ENCODE measurements around the gene B4GALNT4.

B4GALNT4 gene

GRCh38 chr11:376531-377173 is 7.4 kb downstream of the B4GALNT4 start:
- Histone ChIP-seq H3K9me3 (ENCODE audit: control insufficient read depth in 5 of 5, low read length in 5 of 5) (no peaks in the 10 kb centered on the region), H3K27ac (ENCODE audit: low read depth, low read length) (no peak overlapping the region), H3K4me1 (ENCODE audit: control insufficient read depth in 5 of 5, insufficient read depth in 5 of 5, low read length in 5 of 5) (no peaks in the 10 kb centered on the region), H3K36me3 (ENCODE audit: control insufficient read depth in 5 of 5, insufficient read depth in 5 of 5, low read length in 5 of 5) (no peaks in the 10 kb centered on the region), H3K9ac (ENCODE audit: low read length in 5 of 5) (no peak overlapping the region), H3K4me3 (ENCODE audit: low read depth in 1 of 5, low read length in 5 of 5) (no peak overlapping the region), H3K27me3 (ENCODE audit: control insufficient read depth in 5 of 5, insufficient read depth in 4 of 5, low read length in 5 of 5) (peaks cover 0 to 20% (median 12%) of the 10 kb centered on the region in 5 donors)

GRCh38 chr11:377174-377865 is 8.0 kb downstream of the B4GALNT4 start:
- Histone ChIP-seq H3K36me3 (ENCODE audit: control insufficient read depth in 5 of 5, insufficient read depth in 5 of 5, low read length in 5 of 5) (no peaks in the 10 kb centered on the region), H3K4me1 (ENCODE audit: control insufficient read depth in 5 of 5, insufficient read depth in 5 of 5, low read length in 5 of 5) (no peaks in the 10 kb centered on the region), H3K27ac (ENCODE audit: low read depth, low read length) (no peak overlapping the region), H3K4me3 (ENCODE audit: low read depth in 1 of 5, low read length in 5 of 5) (no peak overlapping the region), H3K9me3 (ENCODE audit: control insufficient read depth in 5 of 5, low read length in 5 of 5) (no peaks in the 10 kb centered on the region), H3K27me3 (ENCODE audit: control insufficient read depth in 5 of 5, insufficient read depth in 4 of 5, low read length in 5 of 5) (peaks cover 0 to 14% (median 12%) of the 10 kb centered on the region in 5 donors), H3K9ac (ENCODE audit: low read length in 5 of 5) (no peak overlapping the region)

- Histone ChIP-seq H3K4me3 (ENCODE audit: low read depth in 1 of 5, low read length in 5 of 5) (no peak overlapping the region), H3K27me3 (ENCODE audit: control insufficient read depth in 5 of 5, insufficient read depth in 4 of 5, low read length in 5 of 5) (peaks cover 0 to 13% (median 12%) of the 10 kb centered on the region in 5 donors), H3K27ac (ENCODE audit: low read depth, low read length) (no peak overlapping the region), H3K9ac (ENCODE audit: low read length in 5 of 5) (no peak overlapping the region), H3K4me1 (ENCODE audit: control insufficient read depth in 5 of 5, insufficient read depth in 5 of 5, low read length in 5 of 5) (no peaks in the 10 kb centered on the region), H3K9me3 (ENCODE audit: control insufficient read depth in 5 of 5, low read length in 5 of 5) (no peaks in the 10 kb centered on the region), H3K36me3 (ENCODE audit: control insufficient read depth in 5 of 5, insufficient read depth in 5 of 5, low read length in 5 of 5) (no peaks in the 10 kb centered on the region)
These were observed 8.7 kb downstream of the B4GALNT4 start for GRCh38 chr11:377883-378500.

GRCh38 chr11:379205-380094 is 10.2 kb downstream of the B4GALNT4 start:
- H3K27me3 ChIP-seq (ENCODE audit: control insufficient read depth in 5 of 5, insufficient read depth in 4 of 5, low read length in 5 of 5), result peaks cover 0 to 16% (median 16%) of the 10 kb centered on the region in 5 donors

GRCh38 chr11:380095-380480 is 10.8 kb downstream of the B4GALNT4 start:
- H3K9me3 ChIP-seq (ENCODE audit: control insufficient read depth in 5 of 5, low read length in 5 of 5), result no peaks in the 10 kb centered on the region
- H3K27ac ChIP-seq (ENCODE audit: low read depth, low read length), result no peak overlapping the region
- no peaks in the 10 kb centered on the region for H3K36me3 ChIP-seq (ENCODE audit: control insufficient read depth in 5 of 5, insufficient read depth in 5 of 5, low read length in 5 of 5)
- no peak overlapping the region for H3K9ac ChIP-seq (ENCODE audit: low read length in 5 of 5)
- H3K4me1 ChIP-seq (ENCODE audit: control insufficient read depth in 5 of 5, insufficient read depth in 5 of 5, low read length in 5 of 5), result no peaks in the 10 kb centered on the region
- no peak overlapping the region for H3K4me3 ChIP-seq (ENCODE audit: low read depth in 1 of 5, low read length in 5 of 5)
- H3K27me3 ChIP-seq (ENCODE audit: control insufficient read depth in 5 of 5, insufficient read depth in 4 of 5, low read length in 5 of 5), result peaks cover 0 to 16% (median 16%) of the 10 kb centered on the region in 5 donors

More at GRCh38 chr11:379205-380094, 10.2 kb downstream of the B4GALNT4 start:
- no peaks in the 10 kb centered on the region for H3K4me1 ChIP-seq (ENCODE audit: control insufficient read depth in 5 of 5, insufficient read depth in 5 of 5, low read length in 5 of 5)
- H3K4me3 ChIP-seq (ENCODE audit: low read depth in 1 of 5, low read length in 5 of 5), result no peak overlapping the region
- no peaks in the 10 kb centered on the region for H3K9me3 ChIP-seq (ENCODE audit: control insufficient read depth in 5 of 5, low read length in 5 of 5)
- H3K36me3 ChIP-seq (ENCODE audit: control insufficient read depth in 5 of 5, insufficient read depth in 5 of 5, low read length in 5 of 5), result no peaks in the 10 kb centered on the region
- no peak overlapping the region for H3K9ac ChIP-seq (ENCODE audit: low read length in 5 of 5)
- H3K27ac ChIP-seq (ENCODE audit: low read depth, low read length), result no peak overlapping the region

GRCh38 chr11:380491-380890 is 11.2 kb downstream of the B4GALNT4 start:
- Histone ChIP-seq H3K4me3 (ENCODE audit: low read depth in 1 of 5, low read length in 5 of 5) (no peak overlapping the region), H3K9me3 (ENCODE audit: control insufficient read depth in 5 of 5, low read length in 5 of 5) (no peaks in the 10 kb centered on the region), H3K9ac (ENCODE audit: low read length in 5 of 5) (no peak overlapping the region), H3K27ac (ENCODE audit: low read depth, low read length) (no peak overlapping the region), H3K36me3 (ENCODE audit: control insufficient read depth in 5 of 5, insufficient read depth in 5 of 5, low read length in 5 of 5) (no peaks in the 10 kb centered on the region), H3K4me1 (ENCODE audit: control insufficient read depth in 5 of 5, insufficient read depth in 5 of 5, low read length in 5 of 5) (no peaks in the 10 kb centered on the region), H3K27me3 (ENCODE audit: control insufficient read depth in 5 of 5, insufficient read depth in 4 of 5, low read length in 5 of 5) (peaks cover 0 to 16% (median 13%) of the 10 kb centered on the region in 5 donors)

GRCh38 chr11:380996-381395 is 11.7 kb downstream of the B4GALNT4 start:
- peaks cover 0 to 4% (median 2%) of the 10 kb centered on the region in 5 donors for H3K9me3 ChIP-seq (ENCODE audit: control insufficient read depth in 5 of 5, low read length in 5 of 5)
- H3K36me3 ChIP-seq (ENCODE audit: control insufficient read depth in 5 of 5, insufficient read depth in 5 of 5, low read length in 5 of 5), result no peaks in the 10 kb centered on the region
- H3K4me1 ChIP-seq (ENCODE audit: control insufficient read depth in 5 of 5, insufficient read depth in 5 of 5, low read length in 5 of 5), result no peaks in the 10 kb centered on the region
- no peak overlapping the region for H3K4me3 ChIP-seq (ENCODE audit: low read depth in 1 of 5, low read length in 5 of 5)
- H3K27me3 ChIP-seq (ENCODE audit: control insufficient read depth in 5 of 5, insufficient read depth in 4 of 5, low read length in 5 of 5), result peaks cover 0 to 16% (median 13%) of the 10 kb centered on the region in 5 donors
- H3K27ac ChIP-seq (ENCODE audit: low read depth, low read length), result no peak overlapping the region
- H3K9ac ChIP-seq (ENCODE audit: low read length in 5 of 5), result no peak overlapping the region

- H3K9me3 ChIP-seq (ENCODE audit: control insufficient read depth in 5 of 5, low read length in 5 of 5), result peaks cover 0 to 10% (median 8%) of the 10 kb centered on the region in 5 donors
- no peak overlapping the region for H3K9ac ChIP-seq (ENCODE audit: low read length in 5 of 5)
- no peak overlapping the region for H3K4me3 ChIP-seq (ENCODE audit: low read depth in 1 of 5, low read length in 5 of 5)
- H3K27me3 ChIP-seq (ENCODE audit: control insufficient read depth in 5 of 5, insufficient read depth in 4 of 5, low read length in 5 of 5), result peaks cover 0 to 16% (median 13%) of the 10 kb centered on the region in 5 donors
- H3K4me1 ChIP-seq (ENCODE audit: control insufficient read depth in 5 of 5, insufficient read depth in 5 of 5, low read length in 5 of 5), result no peaks in the 10 kb centered on the region
- H3K27ac ChIP-seq (ENCODE audit: low read depth, low read length), result no peak overlapping the region
- H3K36me3 ChIP-seq (ENCODE audit: control insufficient read depth in 5 of 5, insufficient read depth in 5 of 5, low read length in 5 of 5), result no peaks in the 10 kb centered on the region
These were observed 12.3 kb downstream of the B4GALNT4 start for GRCh38 chr11:381501-382072.

- H3K4me3 ChIP-seq (ENCODE audit: low read depth in 1 of 5, low read length in 5 of 5), result no peak overlapping the region
- no peak overlapping the region for H3K9ac ChIP-seq (ENCODE audit: low read length in 5 of 5)
- no peaks in the 10 kb centered on the region for H3K36me3 ChIP-seq (ENCODE audit: control insufficient read depth in 5 of 5, insufficient read depth in 5 of 5, low read length in 5 of 5)
- H3K4me1 ChIP-seq (ENCODE audit: control insufficient read depth in 5 of 5, insufficient read depth in 5 of 5, low read length in 5 of 5), result no peaks in the 10 kb centered on the region
- H3K27ac ChIP-seq (ENCODE audit: low read depth, low read length), result no peak overlapping the region
- peaks cover 0 to 14% (median 13%) of the 10 kb centered on the region in 5 donors for H3K9me3 ChIP-seq (ENCODE audit: control insufficient read depth in 5 of 5, low read length in 5 of 5)
- H3K27me3 ChIP-seq (ENCODE audit: control insufficient read depth in 5 of 5, insufficient read depth in 4 of 5, low read length in 5 of 5), result peaks cover 0 to 16% (median 13%) of the 10 kb centered on the region in 5 donors
These were observed 12.9 kb downstream of the B4GALNT4 start for GRCh38 chr11:382081-382629.
